Common myeloid progenitor, CD34-positive (primary cell): ENCODE results near the gene RAB14.
"Not testable (repeated sequence)": the region's sequence is repeated elsewhere in the genome, so short reads cannot be mapped to it uniquely, and the experiment has no call there.

Experiments
- CTCF ChIA-PET: fragments of 350-600 bp; sonication (Branson Sonifier 250); formaldehyde crosslinking; loops from one replicate; lab custom pipeline; 2021; ENCODE audit warnings: antibody characterized with exemption; lab: Charles Lee
- POLR2A ChIA-PET: fragments of 350-600 bp; sonication (Branson Sonifier 250); formaldehyde crosslinking; loops from one replicate; lab custom pipeline; 2021; ENCODE audit warnings: antibody characterized with exemption; lab: Charles Lee
- DNase-seq, 3 donors: peaks; one replicate each; pipeline versions ENCODE4 v3.0.0 to v3.0.0-alpha.2; 2013
- H3K27ac ChIP-seq, 2 experiments: 1 replicate in 1 of 2; 2 replicates in 1 of 2; pipeline ENCODE4 v1.7.0; 2013; ENCODE audit warnings: inconsistent platforms in 2 of 2, low read length in 2 of 2, mild to moderate bottlenecking in 2 of 2, low read depth in 1 of 2, moderate library complexity in 1 of 2; ENCODE audit not compliant: severe bottlenecking in 2 of 2, insufficient read depth in 1 of 2, poor library complexity in 1 of 2
- H3K27me3 ChIP-seq, 5 experiments: replicated peaks in 2 of 5; 1 replicate in 3 of 5; 2 replicates in 2 of 5; pipeline versions ENCODE4 v1.6.1 to v1.7.0; 2013; ENCODE audit warnings: low read length in 4 of 5, mild to moderate bottlenecking in 2 of 5, moderate library complexity in 2 of 5, inconsistent platforms in 1 of 5; ENCODE audit not compliant: insufficient read depth in 5 of 5, control insufficient read depth in 4 of 5
- H3K36me3 ChIP-seq, 4 experiments: 1 replicate in 2 of 4; 2 replicates in 2 of 4; pipeline versions ENCODE4 v1.6.1 to v1.7.0; 2013; ENCODE audit warnings: low read length in 3 of 4, control low read depth in 1 of 4, mild to moderate bottlenecking in 1 of 4; ENCODE audit not compliant: control insufficient read depth in 4 of 4, insufficient read depth in 4 of 4
- H3K4me1 ChIP-seq, 4 experiments: 1 replicate in 3 of 4; 2 replicates in 1 of 4; pipeline versions ENCODE4 v1.6.1 to v1.7.1; 2013; ENCODE audit warnings: low read length in 3 of 4, mild to moderate bottlenecking in 3 of 4, control low read depth in 1 of 4, inconsistent platforms in 1 of 4, moderate library complexity in 1 of 4; ENCODE audit not compliant: control insufficient read depth in 4 of 4, insufficient read depth in 4 of 4; ENCODE audit errors: control extremely low read depth in 1 of 4
- H3K4me3 ChIP-seq, 7 experiments: 1 replicate in 4 of 7; 2 replicates in 3 of 7; pipeline versions ENCODE4 v1.5.1 to v1.7.0; 2013; ENCODE audit warnings: mild to moderate bottlenecking in 7 of 7, low read length in 6 of 7, moderate library complexity in 6 of 7, inconsistent platforms in 2 of 7, low read depth in 2 of 7, control low read depth in 1 of 7; ENCODE audit not compliant: insufficient read depth in 4 of 7, control insufficient read depth in 1 of 7; ENCODE audit errors: extremely low read depth in 1 of 7
- H3K9me3 ChIP-seq, 5 experiments: 1 replicate in 4 of 5; 2 replicates in 1 of 5; pipeline versions ENCODE4 v1.6.1 to v1.7.1; 2013; ENCODE audit warnings: low read length in 4 of 5, mild to moderate bottlenecking in 2 of 5, inconsistent platforms in 1 of 5, low read depth in 1 of 5, moderate library complexity in 1 of 5; ENCODE audit not compliant: control insufficient read depth in 4 of 5, insufficient read depth in 2 of 5; ENCODE audit errors: control extremely low read depth in 1 of 5
- WGBS: methylation state at CpG from one replicate; pipeline ENCODE4 v1.1.5; 2013; ENCODE audit not compliant: insufficient coverage; 5-methylcytosine and 5-hydroxymethylcytosine counted together

RAB14 gene

DNA sequence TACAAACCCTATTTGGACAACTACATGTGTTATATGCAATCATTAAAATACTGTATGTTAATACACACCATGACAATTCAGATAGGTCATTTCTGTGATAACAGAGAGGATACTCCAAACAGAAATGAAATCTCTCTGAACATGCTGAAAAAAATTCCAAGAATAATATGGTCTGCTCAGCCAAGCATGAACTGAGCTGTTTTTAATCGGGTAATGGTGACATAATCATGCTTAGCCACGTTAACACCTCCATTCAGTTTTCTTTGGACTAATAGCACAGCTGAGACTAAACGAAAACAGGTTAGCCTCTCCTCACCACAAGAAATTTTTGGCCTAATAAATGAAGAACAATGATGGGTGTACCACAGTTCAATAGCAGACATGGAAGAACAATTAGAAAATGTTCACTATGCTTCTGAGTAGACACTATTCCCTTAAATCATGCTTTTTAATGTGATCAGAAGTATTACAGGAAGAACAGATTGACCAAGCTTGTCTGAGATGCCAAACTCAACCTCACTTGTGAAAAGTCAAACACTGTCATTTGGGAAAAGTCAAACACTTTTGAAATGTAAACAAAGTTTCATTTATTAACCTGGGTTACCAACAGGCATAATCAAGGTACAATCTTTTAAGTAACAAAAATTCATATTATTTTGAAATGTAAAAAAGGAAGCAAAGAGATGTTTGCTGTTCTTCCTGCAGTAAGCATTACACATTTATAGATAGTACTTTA, 19.4 kb downstream of the RAB14 start:
- POLR2A ChIA-PET = interaction anchor here (0.6 to 1.0 kb wide), 2 partner anchors 13 to 75 kb away, joined by 3 to 4 read pairs; no protein-coding TSS in a partner anchor
- peaks cover 18 to 42% (median 33%) of the 10 kb centered on the region in 4 experiments for H3K4me1 ChIP-seq
- no peaks in the 10 kb centered on the region for H3K9me3 ChIP-seq
- H3K27me3 ChIP-seq = no peaks in the 10 kb centered on the region
- peaks cover 12 to 61% (median 35%) of the 10 kb centered on the region in 4 experiments for H3K36me3 ChIP-seq
- 94% methylated on average over 2 of the region's 3 CpGs for WGBS
- DNase-seq = no peak
- H3K4me3 ChIP-seq = no peak overlapping the region
- CTCF ChIA-PET = no interaction called here
- H3K27ac ChIP-seq = no peak overlapping the region

DNA sequence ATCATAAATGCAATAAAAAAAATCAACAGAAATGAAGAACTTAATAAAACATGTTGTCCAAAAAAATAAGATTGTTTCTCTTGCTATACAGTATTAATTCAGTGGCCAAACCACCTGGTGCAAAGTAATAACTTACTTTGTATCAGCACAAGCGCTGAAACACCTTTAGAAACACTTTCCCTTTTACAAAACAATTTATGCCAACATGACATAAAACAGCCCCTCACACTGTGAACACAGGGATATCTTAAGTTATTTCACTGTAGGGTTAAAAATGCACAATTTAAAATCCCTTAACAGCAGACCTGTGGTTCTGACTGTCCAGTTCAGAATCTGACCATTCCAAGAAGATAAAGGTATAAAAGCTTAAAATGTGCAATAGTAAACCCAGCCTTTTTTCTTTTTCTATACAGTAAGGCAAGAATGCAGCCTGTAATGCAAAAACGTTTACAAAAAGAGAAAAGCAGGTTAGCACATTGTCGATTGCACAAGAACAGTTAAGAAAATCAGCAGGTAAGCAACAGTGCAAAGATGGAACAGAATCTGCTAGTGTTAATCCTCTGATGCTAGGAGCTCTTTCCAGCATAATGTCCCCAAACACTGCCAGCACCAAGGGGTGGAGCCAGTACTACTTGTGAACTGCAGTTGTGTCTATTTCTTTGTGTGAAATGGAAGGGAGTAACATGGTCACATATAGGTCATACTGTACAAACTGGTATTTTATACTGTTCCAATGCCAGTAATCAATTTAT, 21.6 kb downstream of the RAB14 start:
- H3K36me3 ChIP-seq = peaks cover 19 to 67% (median 45%) of the 10 kb centered on the region in 4 experiments
- H3K27me3 ChIP-seq = no peaks in the 10 kb centered on the region
- no peaks in the 10 kb centered on the region for H3K9me3 ChIP-seq
- H3K4me1 ChIP-seq = peaks cover 13 to 31% (median 22%) of the 10 kb centered on the region in 4 experiments
- 100% methylated on average over 3 of the region's 3 CpGs for WGBS
- no peak overlapping the region for H3K4me3 ChIP-seq
- ChIA-PET CTCF (interaction anchor here (1.0 to 2.2 kb wide), 3 partner anchors 8 to 12 kb away, joined by 3 to 9 read pairs (median 8); no protein-coding TSS in a partner anchor), POLR2A (no interaction called here)
- no peak for DNase-seq
- no peak overlapping the region for H3K27ac ChIP-seq

DNA sequence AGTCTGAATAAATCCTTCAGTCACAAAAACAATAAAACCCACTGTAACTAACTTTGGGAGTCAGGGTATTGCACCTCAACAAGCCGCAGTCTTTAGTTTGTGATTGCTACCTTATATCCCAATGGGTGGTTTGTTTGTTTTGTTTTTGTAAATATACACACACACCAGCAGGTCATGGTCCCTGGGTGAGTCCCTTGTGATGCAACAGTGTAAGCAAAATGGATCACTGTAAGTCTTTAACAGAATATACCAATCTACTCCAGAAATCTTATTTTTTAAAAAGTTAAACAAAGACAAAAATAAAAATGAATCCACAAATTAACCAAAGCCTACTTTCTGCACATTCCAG, 22.3 kb downstream of the RAB14 start:
- Histone ChIP-seq H3K4me1 (peaks cover 9 to 23% (median 17%) of the 10 kb centered on the region in 4 experiments), H3K36me3 (peaks cover 22 to 75% (median 49%) of the 10 kb centered on the region in 4 experiments)
- H3K4me3 ChIP-seq, H3K27me3 ChIP-seq, POLR2A ChIA-PET, DNase-seq, H3K9me3 ChIP-seq, H3K27ac ChIP-seq: not testable (repeated sequence)
- CTCF ChIA-PET = interaction anchor here (2.2 kb wide), 1 partner anchor 9 kb away, joined by 9 read pairs; no protein-coding TSS in a partner anchor
- no CpG with 5 or more reads among the region's 1 CpG for WGBS

- Histone ChIP-seq H3K36me3 (peaks cover 27 to 80% (median 50%) of the 10 kb centered on the region in 4 experiments), H3K27me3 (no peaks in the 10 kb centered on the region), H3K4me3 (no peak overlapping the region), H3K27ac (no peak overlapping the region), H3K9me3 (no peaks in the 10 kb centered on the region), H3K4me1 (peaks cover 7 to 18% (median 14%) of the 10 kb centered on the region in 4 experiments)
- CTCF ChIA-PET = interaction anchor here (2.2 kb wide), 1 partner anchor 10 kb away, joined by 9 read pairs; no protein-coding TSS in a partner anchor
- DNase-seq = no peak
- POLR2A ChIA-PET = no interaction called here
- WGBS = 97% methylated on average over 3 of the region's 6 CpGs
Measured at GRCh38 chr9:121178676-121179372, 22.8 kb downstream of the RAB14 start.

- DNase-seq = no peak
- 100% methylated on average over 5 of the region's 7 CpGs for WGBS
- no peak overlapping the region for H3K27ac ChIP-seq
- H3K9me3 ChIP-seq = no peaks in the 10 kb centered on the region
- peaks cover 37 to 95% (median 76%) of the 10 kb centered on the region in 4 experiments for H3K36me3 ChIP-seq
- no peak overlapping the region for H3K4me3 ChIP-seq
- CTCF ChIA-PET = interaction anchor here (1.2 to 2.9 kb wide), 2 partner anchors 11 to 15 kb away, joined by 3 to 11 read pairs; no protein-coding TSS in a partner anchor
- no peaks in the 10 kb centered on the region for H3K4me1 ChIP-seq
- POLR2A ChIA-PET = no interaction called here
- H3K27me3 ChIP-seq = no peaks in the 10 kb centered on the region
Measured at GRCh38 chr9:121173501-121173900, 28.2 kb downstream of the RAB14 start.

DNA sequence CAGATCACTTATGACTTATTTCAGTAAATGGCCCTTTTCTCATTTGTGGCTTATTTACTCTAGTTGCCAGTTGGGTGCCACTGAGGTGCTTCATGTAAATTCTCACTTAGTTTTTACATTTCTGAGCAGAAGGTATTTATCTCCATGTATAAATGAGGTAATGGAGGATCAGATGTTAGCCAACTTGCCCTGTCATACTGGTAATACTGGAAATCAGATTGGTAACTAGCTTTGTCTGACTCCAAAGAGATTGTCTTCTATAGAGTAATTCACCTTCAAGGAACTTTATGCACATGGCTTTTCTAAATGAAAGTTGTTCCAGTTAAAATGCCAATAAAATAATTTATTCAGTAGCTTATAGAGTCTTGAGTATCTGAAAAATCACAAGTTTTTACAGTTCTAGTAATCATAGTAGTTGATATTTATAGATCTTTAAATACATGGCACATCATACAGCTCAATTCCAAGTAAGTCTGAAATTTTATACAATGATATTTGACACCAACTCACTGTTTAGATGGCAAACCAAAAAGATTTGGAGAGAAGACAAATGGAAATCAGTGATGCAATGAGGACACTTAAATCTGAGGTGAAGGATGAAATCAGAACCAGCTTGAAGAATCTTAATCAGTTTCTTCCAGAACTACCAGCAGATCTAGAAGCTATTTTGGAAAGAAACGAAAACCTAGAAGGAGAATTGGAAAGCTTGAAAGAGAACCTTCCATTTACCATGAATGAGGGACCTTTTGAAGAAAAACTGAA, 28.8 kb downstream of the RAB14 start:
- peaks cover 39 to 95% (median 80%) of the 10 kb centered on the region in 4 experiments for H3K36me3 ChIP-seq
- H3K4me3 ChIP-seq = no peak overlapping the region
- H3K9me3 ChIP-seq = no peaks in the 10 kb centered on the region
- H3K4me1 ChIP-seq = no peaks in the 10 kb centered on the region
- POLR2A ChIA-PET = interaction anchor here (0.6 kb wide), 1 partner anchor 14 kb away, joined by 3 read pairs; no protein-coding TSS in a partner anchor
- CTCF ChIA-PET = interaction anchor here (1.2 to 2.9 kb wide), 5 partner anchors 7 to 15 kb away, joined by 3 to 11 read pairs (median 4); no protein-coding TSS in a partner anchor
- no peaks in the 10 kb centered on the region for H3K27me3 ChIP-seq
- H3K27ac ChIP-seq = no peak overlapping the region
- WGBS = no CpG with 5 or more reads among the region's 1 CpG
- DNase-seq = no peak
